Measurements from ENCODE around the gene ADH6.
"Not testable (repeated sequence)": the region's sequence is repeated elsewhere in the genome, so short reads cannot be mapped to it uniquely, and the experiment has no call there.

The ADH6 gene

GRCh38 chr4:99190336-99190735 lies 28.7 kb downstream of the ADH6 start:
- no peak for DNase-seq (ENCODE audit: low read depth)

GRCh38 chr4:99189900-99190299 lies 29.1 kb downstream of the ADH6 start:
- not testable (repeated sequence) for DNase-seq (ENCODE audit: low read depth)

GRCh38 chr4:99186029-99186428 lies 33.0 kb downstream of the ADH6 start:
- DNase-seq (ENCODE audit: low read depth), result no peak

- no peak for DNase-seq (ENCODE audit: low read depth)
These were observed 33.5 kb downstream of the ADH6 start for GRCh38 chr4:99185581-99185980.

- no peak for DNase-seq (ENCODE audit: low read depth)
These were observed 38.5 kb downstream of the ADH6 start for GRCh38 chr4:99180382-99181070.

GRCh38 chr4:99179626-99180025 lies 39.4 kb downstream of the ADH6 start:
- DNase-seq (ENCODE audit: low read depth), result no peak

- DNase-seq (ENCODE audit: low read depth), result no peak
These were observed 39.9 kb downstream of the ADH6 start for GRCh38 chr4:99179178-99179577.

- no peak for DNase-seq (ENCODE audit: low read depth)
These were observed 52.5 kb downstream of the ADH6 start for GRCh38 chr4:99166544-99166943.

- DNase-seq (ENCODE audit: low read depth), result no peak
These were observed 53.1 kb downstream of the ADH6 start for GRCh38 chr4:99165978-99166377.

- no peak for DNase-seq (ENCODE audit: low read depth)
These were observed 57.5 kb downstream of the ADH6 start for GRCh38 chr4:99161373-99162099.

GRCh38 chr4:99159699-99160098 lies 59.3 kb downstream of the ADH6 start:
- DNase-seq (ENCODE audit: low read depth), result no peak

- no peak for DNase-seq (ENCODE audit: low read depth)
These were observed 61.5 kb downstream of the ADH6 start for GRCh38 chr4:99157478-99157935.

GRCh38 chr4:99156992-99157391 lies 62.1 kb downstream of the ADH6 start:
- no peak for DNase-seq (ENCODE audit: low read depth)

- DNase-seq (ENCODE audit: low read depth), result no peak
These were observed 64.2 kb downstream of the ADH6 start for GRCh38 chr4:99154658-99155342.

Measured in stimulated activated CD8-positive, alpha-beta memory T cell treated with anti-CD3 and anti-CD28 coated beads, Interleukin-4, amount 100 ng/mL, for 24 hours (primary cell).